B cell (primary cell): ENCODE data around the gene GP1BB. TPM values are rescaled to one million over a fixed set of nuclear protein-coding genes. Genes with fewer than 3 reads are reported as not detected.

Experiments
- ATAC-seq: fragments of 200-7000 bp; cut with Tn5 transposase; one replicate; pipeline ENCODE4 v1.10.0; 2021; ENCODE audit warnings: low read depth, mild to moderate bottlenecking, moderate number of reproducible peaks, moderate library complexity
- CTCF ChIA-PET: fragments of 350-600 bp; sonication (Branson Sonifier 250); formaldehyde crosslinking; loops from one replicate; lab custom pipeline; 2021; ENCODE audit warnings: antibody characterized with exemption, inconsistent platforms; lab: Charles Lee
- POLR2A ChIA-PET: fragments of 350-600 bp; sonication (Branson Sonifier 250); formaldehyde crosslinking; loops from one replicate; lab custom pipeline; 2021; ENCODE audit warnings: antibody characterized with exemption; lab: Charles Lee
- DNase-seq: peaks from one replicate; pipeline ENCODE4 v3.0.0; 2013
- H2AFZ ChIP-seq: 2 replicates; pipeline ENCODE4 v1.6.1; 2012; ENCODE audit warnings: mild to moderate bottlenecking, low read depth, low read length; ENCODE audit not compliant: insufficient read depth, poor library complexity, severe bottlenecking
- H3K27ac ChIP-seq, 2 donors: 1 replicate in 1 of 2; 2 replicates in 1 of 2; pipeline ENCODE4 v1.5.1; 2012 to 2013; ENCODE audit warnings: low read length in 2 of 2, mild to moderate bottlenecking in 2 of 2, moderate library complexity in 1 of 2
- H3K27me3 ChIP-seq, 4 experiments: fragments of 200-600 bp in 1 of 4; sonication (generic) in 1 of 4; replicated peaks in 1 of 4; 1 replicate in 2 of 4; 2 replicates in 2 of 4; pipeline versions ENCODE4 v1.6.1 to v1.7.0; 2013 to 2016; ENCODE audit warnings: low read length in 3 of 4, mild to moderate bottlenecking in 2 of 4, mixed read lengths in 1 of 4, moderate library complexity in 1 of 4; ENCODE audit not compliant: insufficient read depth in 4 of 4, control insufficient read depth in 3 of 4; ENCODE audit errors: control extremely low read depth in 1 of 4
- H3K36me3 ChIP-seq, 2 experiments: replicated peaks in 1 of 2; 1 replicate in 1 of 2; 2 replicates in 1 of 2; pipeline versions ENCODE4 v1.6.1 to v1.7.1; 2013; ENCODE audit warnings: low read length in 1 of 2; ENCODE audit not compliant: insufficient read depth in 2 of 2, control insufficient read depth in 1 of 2; ENCODE audit errors: control extremely low read depth in 1 of 2, extremely low read depth in 1 of 2
- H3K4me1 ChIP-seq, 2 donors: fragments of 200-600 bp in 1 of 2; sonication (generic) in 1 of 2; 1 replicate in 1 of 2; 2 replicates in 1 of 2; pipeline versions ENCODE4 v1.5.1 to v1.6.1; 2013 to 2017; ENCODE audit warnings: low read length in 2 of 2; ENCODE audit not compliant: control insufficient read depth in 2 of 2, insufficient read depth in 2 of 2
- H3K4me2 ChIP-seq: replicated peaks from 2 replicates; pipeline ENCODE3; 2012; ENCODE audit warnings: mild to moderate bottlenecking, low read depth, low read length; ENCODE audit not compliant: poor library complexity, severe bottlenecking
- H3K4me3 ChIP-seq, 5 experiments: fragments of 200-600 bp in 1 of 5; sonication (generic) in 1 of 5; 1 replicate in 3 of 5; 2 replicates in 2 of 5; pipeline versions ENCODE4 v1.5.1 to v1.7.0; 2011 to 2016; ENCODE audit warnings: low read length in 4 of 5, mild to moderate bottlenecking in 4 of 5, low read depth in 2 of 5, control low read depth in 1 of 5, moderate library complexity in 1 of 5; ENCODE audit not compliant: insufficient read depth in 1 of 5; ENCODE audit errors: control extremely low read depth in 1 of 5, extremely low read depth in 1 of 5
- H3K79me2 ChIP-seq: fragments of 200-600 bp; sonication (generic); one replicate; pipeline ENCODE4 v1.6.0; 2016; ENCODE audit warnings: low read length; ENCODE audit not compliant: control insufficient read depth, insufficient read depth
- H3K9ac ChIP-seq: fragments of 200-600 bp; sonication (generic); 2 replicates; pipeline ENCODE4 v1.6.1; 2017; ENCODE audit warnings: mild to moderate bottlenecking, low read length, moderate library complexity
- H3K9me3 ChIP-seq, 3 donors: one replicate each; pipeline versions ENCODE4 v1.6.1 to v1.7.1; 2013; ENCODE audit warnings: low read length in 2 of 3; ENCODE audit not compliant: control insufficient read depth in 2 of 3, insufficient read depth in 1 of 3; ENCODE audit errors: control extremely low read depth in 1 of 3
- H4K20me1 ChIP-seq: 2 replicates; pipeline ENCODE4 v1.6.0; 2012; ENCODE audit warnings: mild to moderate bottlenecking, low read length; ENCODE audit not compliant: insufficient read depth, control insufficient read depth, poor library complexity, severe bottlenecking
- H3K27ac Mint-ChIP-seq: one replicate; pipeline ENCODE4 v1.8.0; 2021; ENCODE audit warnings: mixed read lengths
- H3K27me3 Mint-ChIP-seq: one replicate; pipeline ENCODE4 v1.8.0; 2021; ENCODE audit warnings: mixed read lengths
- H3K4me1 Mint-ChIP-seq: one replicate; pipeline ENCODE4 v1.8.0; 2021; ENCODE audit warnings: mixed read lengths
- H3K4me3 Mint-ChIP-seq: one replicate; pipeline ENCODE4 v1.8.0; 2021; ENCODE audit warnings: mixed read lengths
- H3K9me3 Mint-ChIP-seq: one replicate; pipeline ENCODE4 v1.8.0; 2022; ENCODE audit warnings: mixed read lengths; ENCODE audit not compliant: insufficient read depth
- CTCF ChIP-seq: fragments of 200-600 bp; IDR thresholded peaks from one replicate; pipeline ENCODE4 v1.8.0; 2022; ENCODE audit warnings: antibody characterized with exemption, mild to moderate bottlenecking
- WGBS: methylation state at CpG from one replicate; pipeline ENCODE4 v1.1.5; 2013; ENCODE audit warnings: missing lambda C conversion rate; ENCODE audit not compliant: insufficient coverage; 5-methylcytosine and 5-hydroxymethylcytosine counted together
- intact Hi-C: fragments of 100-400 bp; cut with micrococcal nuclease; formaldehyde crosslinking; loops from one replicate; pipeline ENCODE4 v1.10.0; 2022
- polyA plus RNA-seq: library from polyadenylated mRNA; depleted of rRNA; stranded (reverse); fragments of >200 nt; gene quantifications from 2 replicates; pipeline ENCODE4 v1.2.3, GENCODE V29; 2012
- total RNA-seq, 2 donors: library from RNA; stranded (reverse); fragments of 120-200 nt in 1 of 2; gene quantifications; 1 replicate in 1 of 2; 2 replicates in 1 of 2; pipeline versions ENCODE4 v1.2.3 to v1.2.4, GENCODE V29; 2013 to 2022

Gene GP1BB
- total and polyA plus RNA-seq, 2 donors (not counting 1 experiment from before 2014, with no cell fraction given), result 0.31 TPM; not detected in 1

DNA sequence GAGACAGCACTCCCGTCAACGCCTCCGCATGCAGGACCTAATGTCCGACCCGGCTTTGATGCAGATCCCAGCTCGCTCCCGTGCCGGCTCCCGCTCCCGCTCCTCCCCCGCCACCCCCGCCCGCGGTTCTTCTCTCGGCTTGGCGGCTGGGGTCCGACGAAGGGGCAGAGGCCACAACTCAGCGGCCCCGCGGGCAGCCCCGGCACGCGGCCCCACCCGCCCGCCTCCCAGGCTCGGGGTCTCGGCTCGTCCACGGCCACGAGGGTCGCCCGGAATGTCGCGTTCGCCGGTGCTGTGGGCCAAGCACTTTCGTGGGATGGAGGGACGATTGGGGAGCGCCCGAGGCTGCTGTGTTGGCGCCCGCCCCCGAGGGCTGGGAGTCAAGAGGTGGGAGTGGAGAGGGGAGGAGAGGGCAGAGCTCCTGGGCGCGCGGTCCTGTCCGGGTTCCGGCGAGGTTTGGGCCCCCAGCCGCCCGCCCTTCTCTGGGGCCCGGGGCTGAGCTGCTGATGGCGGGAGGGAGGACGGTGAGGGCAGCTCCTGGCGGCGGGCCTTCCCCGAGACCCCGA is 31.9 kb downstream of the GP1BB start:
- intact Hi-C loops, result no loop called here
- CTCF ChIA-PET, result no interaction called here

More for the DNA sequence above, 31.9 kb downstream of the GP1BB start:
- Histone ChIP-seq H3K79me2 (no peaks in the 10 kb centered on the region), H3K9me3 (peaks cover 0 to 19% (median 0%) of the 10 kb centered on the region in 3 donors), H3K36me3 (no peaks in the 10 kb centered on the region), H3K9ac (no peak overlapping the region), H4K20me1 (no peaks in the 10 kb centered on the region), H2AFZ (no peak overlapping the region), H3K4me2 (peak overlapping the region; percentile 78), H3K27me3 (peaks cover 0 to 83% (median 40%) of the 10 kb centered on the region in 4 experiments), H3K27ac (no peak overlapping the region), H3K4me3 (no peak overlapping the region), H3K4me1 (peaks cover 33 to 46% of the 10 kb centered on the region in 2 donors)
- peak overlapping the region; percentile 26 for H3K4me3 Mint-ChIP-seq
- no peaks in the 10 kb centered on the region for H3K9me3 Mint-ChIP-seq
- DNase-seq (no peak), ATAC-seq (no peak)
- 7% methylated on average over 59 of the region's 59 CpGs for WGBS
- no peak overlapping the region for H3K27ac Mint-ChIP-seq
- TF ChIP-seq CTCF, result no peak
- peaks cover 46% of the 10 kb centered on the region for H3K27me3 Mint-ChIP-seq
- POLR2A ChIA-PET, result no interaction called here
- H3K4me1 Mint-ChIP-seq, result peaks cover 31% of the 10 kb centered on the region
